ENCODE data around the gene ZAR1L. TPM values are rescaled to one million over a fixed set of nuclear protein-coding genes. Genes with fewer than 3 reads are reported as not detected.

Gene ZAR1L
- total RNA-seq, 1 experiment from 2014 or later = not detected

DNA sequence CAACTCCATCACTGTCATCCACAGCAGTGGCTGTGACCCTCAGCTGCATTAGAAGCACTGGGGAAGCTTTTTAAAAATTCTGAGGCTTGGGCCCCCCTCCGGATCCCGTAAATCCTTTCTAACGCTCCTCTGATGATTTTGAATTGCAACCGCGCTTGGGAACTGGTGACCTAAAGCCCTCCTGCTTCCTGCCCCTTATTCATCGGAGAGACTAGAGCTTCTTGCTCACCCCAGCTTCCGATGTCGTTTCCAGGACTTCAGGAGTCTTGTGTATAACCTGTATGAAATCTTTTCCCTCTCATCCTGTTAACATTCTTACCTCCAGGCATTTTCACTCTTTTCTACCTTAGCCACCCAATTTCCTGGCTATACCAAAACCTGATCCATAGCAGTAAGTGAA is 14.8 kb downstream of the ZAR1L start:
- intact Hi-C loops (cut with micrococcal nuclease; ENCODE audit: unreplicated experiment) = no loop called here
- Histone ChIP-seq H3K27me3 (ENCODE audit: control insufficient read depth, insufficient read depth, low read length) (peaks cover 8% of the 10 kb centered on the region), H3K27ac (ENCODE audit: low read length) (no peak overlapping the region), H3K4me3 (ENCODE audit: low read depth in 2 of 2, low read length in 2 of 2) (no peak overlapping the region), H3K4me1 (ENCODE audit: control insufficient read depth, insufficient read depth, low read length) (no peaks in the 10 kb centered on the region), H3K36me3 (ENCODE audit: control insufficient read depth, insufficient read depth, low read length) (no peaks in the 10 kb centered on the region), H3K9me3 (ENCODE audit: control insufficient read depth, insufficient read depth, low read depth, low read length) (no peaks in the 10 kb centered on the region)
- ATAC-seq (no peak), DNase-seq (ENCODE audit: low read depth, low spot score) (no peak)
- POLR2A ChIA-PET = no interaction called here
- TF ChIP-seq REST (IDR thresholded peaks at IDR 0.05; ENCODE audit: insufficient read depth in 1 of 2, low read depth in 2 of 2, low read length in 1 of 2) (no peak), POLR2AphosphoS5 (IDR thresholded peaks at IDR 0.05; ENCODE audit: low read depth, low read length) (no peak), SIN3A (IDR thresholded peaks at IDR 0.05; ENCODE audit: borderline replicate concordance, insufficient read depth, low read depth, low read length) (no peak), TCF7L2 (IDR thresholded peaks at IDR 0.05; ENCODE audit: low read depth, low read length) (no peak)
- TF ChIP-seq, protein P1, sequence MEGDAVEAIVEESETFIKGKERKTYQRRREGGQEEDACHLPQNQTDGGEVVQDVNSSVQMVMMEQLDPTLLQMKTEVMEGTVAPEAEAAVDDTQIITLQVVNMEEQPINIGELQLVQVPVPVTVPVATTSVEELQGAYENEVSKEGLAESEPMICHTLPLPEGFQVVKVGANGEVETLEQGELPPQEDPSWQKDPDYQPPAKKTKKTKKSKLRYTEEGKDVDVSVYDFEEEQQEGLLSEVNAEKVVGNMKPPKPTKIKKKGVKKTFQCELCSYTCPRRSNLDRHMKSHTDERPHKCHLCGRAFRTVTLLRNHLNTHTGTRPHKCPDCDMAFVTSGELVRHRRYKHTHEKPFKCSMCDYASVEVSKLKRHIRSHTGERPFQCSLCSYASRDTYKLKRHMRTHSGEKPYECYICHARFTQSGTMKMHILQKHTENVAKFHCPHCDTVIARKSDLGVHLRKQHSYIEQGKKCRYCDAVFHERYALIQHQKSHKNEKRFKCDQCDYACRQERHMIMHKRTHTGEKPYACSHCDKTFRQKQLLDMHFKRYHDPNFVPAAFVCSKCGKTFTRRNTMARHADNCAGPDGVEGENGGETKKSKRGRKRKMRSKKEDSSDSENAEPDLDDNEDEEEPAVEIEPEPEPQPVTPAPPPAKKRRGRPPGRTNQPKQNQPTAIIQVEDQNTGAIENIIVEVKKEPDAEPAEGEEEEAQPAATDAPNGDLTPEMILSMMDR (IDR thresholded peaks at IDR 0.05) = no peak
- CTCF ChIA-PET = no interaction called here
- BruUV-seq (replicated peaks) = no TSS peak
- in situ Hi-C loops (cut with HindIII; ENCODE audit: low pct_unique_long_range_greater_than_20kb, low sequenced_read_pairs) = no loop called here

- no TSS peak for BruUV-seq (replicated peaks)
- DNase-seq (ENCODE audit: low read depth, low spot score) (no peak), ATAC-seq (no peak)
- POLR2A ChIA-PET = no interaction called here
- H3K4me3 ChIP-seq (ENCODE audit: low read depth in 2 of 2, low read length in 2 of 2) = no peak overlapping the region
- in situ Hi-C loops (cut with HindIII; ENCODE audit: low pct_unique_long_range_greater_than_20kb, low sequenced_read_pairs) (no loop called here), intact Hi-C loops (cut with micrococcal nuclease; ENCODE audit: unreplicated experiment) (no loop called here)
- no peaks in the 10 kb centered on the region for H3K36me3 ChIP-seq (ENCODE audit: control insufficient read depth, insufficient read depth, low read length)
- H3K27ac ChIP-seq (ENCODE audit: low read length) = no peak overlapping the region
- H3K4me1 ChIP-seq (ENCODE audit: control insufficient read depth, insufficient read depth, low read length) = no peaks in the 10 kb centered on the region
- TF ChIP-seq TCF7L2 (IDR thresholded peaks at IDR 0.05; ENCODE audit: low read depth, low read length) (no peak), SIN3A (IDR thresholded peaks at IDR 0.05; ENCODE audit: borderline replicate concordance, insufficient read depth, low read depth, low read length) (no peak), REST (IDR thresholded peaks at IDR 0.05; ENCODE audit: insufficient read depth in 1 of 2, low read depth in 2 of 2, low read length in 1 of 2) (no peak), POLR2AphosphoS5 (IDR thresholded peaks at IDR 0.05; ENCODE audit: low read depth, low read length) (no peak)
- TF ChIP-seq, protein P1 (IDR thresholded peaks at IDR 0.05) = no peak
- H3K27me3 ChIP-seq (ENCODE audit: control insufficient read depth, insufficient read depth, low read length) = peaks cover 8% of the 10 kb centered on the region
- H3K9me3 ChIP-seq (ENCODE audit: control insufficient read depth, insufficient read depth, low read depth, low read length) = no peaks in the 10 kb centered on the region
- CTCF ChIA-PET = no interaction called here
Observed at GRCh38 chr13:32299893-32300292, 15.3 kb downstream of the ZAR1L start.

All from Panc1 (cell line).